Muscle of back (tissue), 11 donors: Measurements from ENCODE around the gene NXPH3. TPM values are rescaled to one million over a fixed set of nuclear protein-coding genes. Genes with fewer than 3 reads are reported as not detected.

ENCODE experiments used
- DNase-seq, 3 donors: peaks; one replicate each; pipeline versions ENCODE4 v3.0.0 to v3.0.0-alpha.2; 2013
- polyA plus RNA-seq, 10 donors: library from polyadenylated mRNA; unstranded; fragments of 120-200 nt; gene quantifications; one replicate each; pipeline ENCODE4 v1.2.1, GENCODE V29; 2013; ENCODE audit not compliant: insufficient read length in 10 of 10

Gene NXPH3
- polyA plus RNA-seq, 10 donors, result 1.2 to 1.7 (median 1.3) TPM

DNA sequence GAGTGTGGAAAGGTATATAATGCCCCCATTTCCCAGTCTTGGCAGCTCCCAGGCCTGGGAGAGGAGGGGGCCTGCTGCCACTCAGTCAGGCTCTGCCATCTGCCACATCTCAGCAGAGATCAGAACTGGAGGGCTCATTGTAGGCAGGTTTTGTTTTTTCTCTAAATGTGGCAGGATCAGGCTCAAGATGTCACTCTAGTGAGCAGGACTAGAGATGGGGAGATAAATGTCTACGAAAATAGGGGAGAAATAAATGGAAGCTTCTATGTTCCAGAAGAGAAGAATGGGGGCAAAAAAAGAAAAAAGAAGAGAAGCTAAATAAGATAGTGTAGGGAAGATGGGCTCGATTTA lies 13.9 kb downstream of the NXPH3 start:
- DNase-seq, result no peak

DNA sequence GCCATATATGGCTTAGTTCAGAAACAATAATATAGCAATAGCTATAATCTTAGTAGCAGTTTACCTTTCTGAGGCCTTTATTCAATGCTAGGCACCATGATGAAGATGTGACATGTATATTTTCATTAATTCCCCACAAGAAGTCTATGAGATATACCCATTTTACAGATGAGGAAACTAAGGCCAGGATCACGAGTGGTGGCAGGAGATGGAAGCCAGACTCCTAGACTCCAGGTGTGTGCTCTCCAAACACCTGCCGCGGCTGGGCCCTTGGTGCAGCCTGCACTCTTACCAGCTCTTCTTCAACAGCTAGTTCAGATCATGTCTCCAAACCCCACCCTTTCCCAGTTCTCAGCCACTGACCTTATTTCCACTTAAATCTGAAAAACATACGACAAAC lies 15.2 kb downstream of the NXPH3 start:
- no peak for DNase-seq

DNA sequence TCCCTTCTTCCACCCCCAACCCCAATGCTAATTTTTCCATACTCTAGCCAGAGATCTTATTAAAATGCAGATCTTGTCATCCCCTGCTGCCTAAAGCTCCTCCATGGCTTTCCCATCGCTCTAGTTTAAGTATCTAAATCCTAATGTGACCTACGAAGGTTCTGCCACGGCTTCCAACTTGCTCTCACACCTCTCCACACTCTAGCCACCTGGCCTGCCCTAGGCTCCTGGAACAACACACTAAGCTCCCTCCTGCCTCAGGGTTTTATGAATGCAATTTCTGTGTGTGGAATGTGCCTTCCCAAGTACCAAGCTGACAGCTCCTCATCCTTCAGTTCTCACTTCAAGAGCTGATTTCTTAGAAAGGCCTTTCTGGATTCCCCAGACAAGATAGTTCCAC lies 16.6 kb downstream of the NXPH3 start:
- no peak for DNase-seq

DNA sequence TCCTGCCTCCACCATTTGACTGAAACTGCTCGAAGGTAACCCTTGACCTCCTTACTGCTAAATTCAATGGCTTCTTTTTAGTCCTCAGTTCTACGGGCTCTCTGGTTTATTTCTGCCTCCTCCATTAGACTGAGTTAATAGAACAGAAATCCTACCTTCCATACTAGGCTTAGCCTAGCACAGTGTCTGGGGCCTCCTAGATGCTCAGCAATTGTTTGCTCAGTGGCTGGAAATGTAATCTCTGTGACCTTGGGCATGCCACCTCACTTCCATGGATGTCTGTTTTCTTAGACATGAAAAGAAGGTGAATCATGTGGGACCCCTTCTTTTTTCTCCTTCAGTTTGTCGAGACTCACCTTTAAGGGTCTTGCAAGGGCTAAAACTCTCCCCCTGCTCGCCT lies 19.7 kb downstream of the NXPH3 start:
- DNase-seq, result no peak

DNA sequence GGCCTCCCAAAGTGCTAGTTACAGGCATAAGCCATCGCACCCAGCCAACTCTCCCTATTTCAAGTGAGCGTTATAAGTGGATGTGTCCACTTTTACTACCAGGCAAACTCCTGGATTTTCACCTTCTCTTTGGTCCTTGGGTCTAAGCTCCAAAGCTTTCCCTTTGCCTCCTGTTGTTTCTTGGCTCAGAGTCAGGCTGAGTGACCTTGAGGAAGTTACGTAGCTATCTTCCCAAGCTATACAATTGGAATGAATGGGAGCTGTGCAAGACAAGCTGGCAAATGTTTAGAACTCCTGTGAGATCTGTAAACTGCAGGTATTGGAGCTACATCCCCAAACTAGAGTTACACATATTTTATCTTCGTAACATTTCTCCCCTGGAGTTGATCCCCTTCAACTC lies 20.3 kb downstream of the NXPH3 start:
- DNase-seq, result no peak

DNA sequence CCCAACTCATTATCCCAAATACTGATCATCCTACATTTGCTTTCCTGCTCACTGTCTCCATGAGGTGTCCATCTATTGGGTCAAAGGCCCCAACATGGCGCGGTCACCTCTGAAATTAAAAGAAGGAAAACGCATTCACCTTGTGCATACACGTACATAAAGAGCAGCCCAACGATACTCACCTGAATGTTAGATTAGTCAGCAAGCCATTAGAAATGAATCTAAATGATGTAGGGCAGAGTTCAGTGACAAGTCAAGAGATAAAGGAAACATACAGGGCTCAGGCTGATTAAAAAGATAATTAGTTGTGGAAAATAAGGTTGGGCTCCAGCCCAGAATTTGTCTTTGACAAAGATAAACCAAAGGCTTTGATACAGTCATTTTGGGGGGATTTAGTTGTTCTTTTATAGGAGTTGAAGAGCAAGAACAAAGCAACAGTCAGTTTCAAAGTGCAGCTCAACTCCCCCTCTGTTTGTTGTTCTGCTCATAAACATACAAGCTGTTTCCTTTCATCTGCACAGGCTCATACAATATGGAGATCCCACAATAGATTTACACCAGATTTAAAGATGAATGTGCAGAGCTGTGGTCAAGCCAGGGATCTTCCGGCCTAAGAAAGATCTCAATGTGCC lies 21.1 kb downstream of the NXPH3 start:
- DNase-seq, result no peak

DNA sequence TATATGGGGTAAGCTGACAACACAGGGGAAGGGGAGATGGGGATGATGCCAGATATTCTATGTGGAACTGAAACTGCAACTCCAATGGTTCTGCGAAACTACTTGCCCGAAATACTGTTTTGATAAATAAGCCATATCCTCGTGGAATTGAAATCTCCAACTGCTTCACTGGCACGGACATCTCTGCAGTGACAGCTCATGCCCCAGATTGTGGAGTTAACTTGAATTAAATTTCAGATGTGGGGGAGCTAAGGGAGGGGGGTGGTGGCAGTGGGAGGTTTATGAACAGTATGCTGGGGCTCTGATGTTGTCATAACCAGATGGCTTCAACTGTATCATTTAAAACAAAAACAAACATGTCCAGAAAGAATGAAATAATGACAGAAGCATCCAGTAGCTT lies 21.8 kb downstream of the NXPH3 start:
- DNase-seq, result no peak

DNA sequence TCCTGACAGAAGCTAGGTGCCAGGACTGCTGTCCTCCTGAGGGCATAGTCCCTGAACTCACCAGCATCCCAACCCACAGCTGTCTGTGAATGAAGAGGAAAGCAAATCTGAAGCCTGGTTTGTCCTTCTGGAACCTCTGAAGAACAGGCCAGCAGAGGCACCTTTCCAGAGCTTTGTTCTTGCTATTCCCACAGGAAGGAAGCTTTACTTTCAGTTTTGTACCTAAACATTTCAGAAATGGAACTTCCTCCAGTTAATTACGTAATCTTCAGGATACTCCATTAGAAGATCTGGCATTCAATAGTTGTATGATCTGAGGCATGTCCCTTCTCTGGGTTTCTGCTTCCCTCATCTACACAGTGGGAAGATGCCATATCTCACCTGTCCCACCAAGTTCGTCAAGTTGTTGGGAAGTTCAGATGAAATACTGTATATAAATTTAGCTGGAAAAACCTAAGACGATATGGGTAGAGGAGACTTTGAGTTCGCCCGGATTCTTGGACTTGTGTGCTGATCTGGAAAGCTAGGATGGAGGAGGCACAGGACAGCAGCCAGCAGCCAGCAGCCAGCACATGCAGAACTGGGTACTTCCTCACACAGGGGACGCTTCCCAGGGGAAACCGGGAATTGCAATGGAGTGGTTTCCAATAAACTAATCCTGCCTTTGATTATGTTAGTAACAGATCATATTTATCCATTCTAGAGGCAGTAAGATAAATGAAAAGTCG lies 22.4 kb downstream of the NXPH3 start:
- no peak for DNase-seq

DNA sequence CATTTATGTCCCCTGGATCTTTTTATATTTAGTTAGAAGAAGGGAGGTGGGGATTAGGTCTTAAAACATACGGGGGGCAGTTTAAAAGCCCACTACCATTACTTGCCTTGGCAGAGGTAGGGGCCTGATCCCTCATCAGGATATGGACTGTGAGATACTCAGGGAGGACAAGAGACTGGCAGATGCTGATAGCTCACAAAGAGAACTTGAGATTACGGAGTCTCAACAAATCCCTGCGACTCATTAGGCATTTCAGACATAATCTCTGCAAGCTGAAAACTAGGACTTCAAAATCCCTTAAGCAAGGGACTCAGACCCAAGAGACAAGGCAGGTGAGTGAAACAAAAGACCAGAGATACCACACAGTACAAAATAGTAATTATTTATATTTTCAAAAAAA lies 23.2 kb downstream of the NXPH3 start:
- no peak for DNase-seq

DNA sequence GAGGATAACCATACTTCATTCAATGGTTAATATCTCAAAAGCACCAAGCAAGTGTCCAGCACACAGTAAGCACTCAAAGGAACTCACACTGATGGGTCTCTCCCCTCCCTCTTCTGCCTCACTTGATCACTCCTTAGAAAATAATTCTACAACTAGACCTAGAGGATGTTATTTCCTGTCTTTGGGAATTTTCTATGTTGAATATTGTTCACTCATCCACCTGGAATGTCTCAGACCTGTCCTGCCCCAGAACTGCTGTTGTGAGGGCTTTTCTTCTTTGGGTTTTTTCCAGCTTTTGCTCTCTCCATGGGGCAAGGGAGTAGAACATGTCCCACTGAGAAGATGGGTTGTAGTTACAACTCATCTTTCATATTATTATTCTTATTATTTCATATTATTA lies 25.3 kb downstream of the NXPH3 start:
- DNase-seq, result no peak

DNA sequence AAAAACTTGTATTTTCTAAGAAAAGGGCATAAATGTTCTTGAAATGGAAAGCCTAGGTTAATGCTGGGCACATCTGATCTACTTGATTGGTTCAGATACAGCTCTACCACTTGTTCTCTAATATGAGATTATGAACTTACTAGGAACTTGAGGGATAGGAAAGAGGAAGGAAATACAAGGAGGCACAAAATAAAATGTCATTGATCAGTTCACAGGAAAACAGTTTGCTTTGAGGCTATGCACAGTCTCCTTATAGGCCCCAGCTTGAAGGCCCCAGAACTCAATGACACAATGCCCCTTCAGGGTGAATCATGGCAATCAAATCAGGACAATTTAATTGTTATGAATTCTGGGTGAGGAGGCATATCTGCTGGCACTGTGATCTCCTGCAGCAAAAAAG lies 27.1 kb downstream of the NXPH3 start:
- no peak for DNase-seq

DNA sequence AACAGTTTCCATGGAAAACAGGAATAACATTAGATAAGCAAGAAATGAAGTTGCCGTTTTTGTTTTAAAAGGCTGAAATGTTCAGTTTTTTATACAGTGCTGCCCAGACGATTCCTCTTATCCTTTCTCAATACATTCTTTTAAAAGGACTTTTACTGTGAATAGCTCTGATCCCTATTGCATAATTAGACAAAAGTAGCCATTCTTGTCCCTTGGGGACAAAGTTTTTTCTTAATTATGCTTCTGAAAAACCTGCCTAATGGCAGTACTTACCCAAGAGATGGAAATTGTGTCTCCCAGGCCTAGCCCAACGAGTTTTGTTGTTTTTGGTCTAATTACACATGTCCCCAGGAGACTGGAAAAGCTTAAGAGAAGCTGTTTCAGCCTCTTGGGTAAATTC lies 27.6 kb downstream of the NXPH3 start:
- no peak for DNase-seq

DNA sequence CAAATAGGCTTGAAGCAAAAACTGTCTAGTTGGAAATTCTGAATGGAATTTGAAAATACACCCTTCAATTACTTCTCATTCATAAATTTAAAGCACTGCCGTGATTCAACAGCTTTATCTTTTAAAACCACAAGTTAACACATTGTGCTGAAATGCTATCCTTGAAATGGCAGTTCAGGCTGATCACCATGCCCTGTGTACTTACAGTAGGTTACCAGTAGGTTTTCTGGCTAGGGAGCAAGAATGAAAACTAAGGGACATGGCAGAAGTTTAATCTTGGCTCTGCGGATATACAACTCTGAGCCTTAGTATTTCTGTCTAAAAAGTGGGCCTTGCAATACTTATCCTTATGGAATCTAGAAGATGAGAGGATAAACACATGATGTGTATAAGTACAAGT lies 28.0 kb downstream of the NXPH3 start:
- no peak for DNase-seq

DNA sequence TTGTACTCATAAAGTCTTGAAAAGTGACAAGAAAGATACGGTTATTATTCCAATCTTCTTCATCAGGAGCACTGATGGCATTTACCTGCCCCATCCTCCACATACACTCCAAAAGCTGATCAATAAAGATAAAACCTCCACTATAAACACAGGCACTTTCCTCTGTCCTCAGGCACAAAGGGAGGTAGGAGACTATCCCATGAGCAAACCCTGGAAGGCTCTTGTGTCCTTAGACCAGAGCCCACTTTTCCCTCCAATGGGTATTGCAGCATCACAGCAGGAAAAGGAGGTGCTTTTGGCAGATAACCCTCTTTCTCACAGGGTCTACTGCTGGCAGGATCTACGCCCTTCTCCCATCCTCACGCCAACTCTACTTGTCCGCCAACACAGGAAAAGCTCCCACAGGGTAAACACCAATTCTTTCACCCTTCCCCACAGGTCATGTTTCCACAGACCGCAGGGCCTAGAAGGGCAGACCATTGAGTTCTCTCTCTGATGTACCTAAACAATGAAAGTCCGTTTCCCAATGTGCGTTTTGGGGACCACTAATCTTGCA lies 28.7 kb downstream of the NXPH3 start:
- DNase-seq, result no peak

DNA sequence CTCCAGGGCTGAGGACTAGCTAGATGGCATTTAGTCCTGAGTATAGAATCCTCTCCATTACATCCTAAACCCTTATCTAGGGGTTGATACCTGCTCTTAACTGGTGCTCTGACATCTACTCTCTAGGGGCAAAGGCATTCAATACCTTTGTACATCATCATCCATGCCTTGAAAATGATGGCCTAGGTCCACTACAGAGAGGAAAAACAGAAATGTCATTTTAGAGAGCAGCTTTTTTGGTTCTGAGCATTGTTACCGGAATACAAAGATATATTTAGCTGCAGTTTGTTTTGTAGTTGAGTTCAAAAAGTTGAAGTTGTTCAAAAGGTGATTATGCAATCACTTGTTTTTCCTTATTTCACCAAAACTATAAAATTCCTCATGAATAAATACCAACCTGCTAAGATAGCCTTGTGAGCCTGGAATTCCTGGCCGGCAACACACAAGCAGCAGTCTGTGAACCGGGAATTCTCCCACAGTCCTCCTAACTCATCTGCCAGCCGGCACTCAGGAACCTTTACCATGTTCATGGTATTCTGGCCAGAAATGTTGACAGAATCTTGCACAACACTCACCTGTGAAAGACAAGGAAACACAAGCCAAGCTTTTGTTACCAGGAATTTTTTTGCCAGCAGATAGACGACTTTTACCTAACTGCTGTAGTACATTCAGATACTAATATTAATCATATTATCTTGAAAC lies 35.4 kb downstream of the NXPH3 start:
- no peak for DNase-seq

DNA sequence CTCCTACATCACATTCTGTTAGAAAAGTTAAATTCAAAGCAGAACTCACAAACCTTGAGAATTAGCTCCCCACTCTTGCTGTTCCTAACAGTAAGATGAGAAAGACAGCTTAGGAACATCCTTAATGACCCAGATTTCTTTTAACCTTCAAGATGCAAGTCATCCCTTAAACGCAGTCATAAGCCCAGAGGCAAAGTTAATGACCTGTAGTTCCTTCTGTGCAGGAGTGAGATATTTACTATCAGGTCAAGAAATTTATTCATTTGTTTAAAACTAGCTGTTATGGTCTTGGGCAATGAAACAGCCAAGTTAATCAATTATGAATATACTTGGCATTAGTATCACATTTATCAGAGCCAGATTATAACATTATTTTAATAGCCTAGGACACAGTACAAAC lies 37.1 kb downstream of the NXPH3 start:
- DNase-seq, result no peak

DNA sequence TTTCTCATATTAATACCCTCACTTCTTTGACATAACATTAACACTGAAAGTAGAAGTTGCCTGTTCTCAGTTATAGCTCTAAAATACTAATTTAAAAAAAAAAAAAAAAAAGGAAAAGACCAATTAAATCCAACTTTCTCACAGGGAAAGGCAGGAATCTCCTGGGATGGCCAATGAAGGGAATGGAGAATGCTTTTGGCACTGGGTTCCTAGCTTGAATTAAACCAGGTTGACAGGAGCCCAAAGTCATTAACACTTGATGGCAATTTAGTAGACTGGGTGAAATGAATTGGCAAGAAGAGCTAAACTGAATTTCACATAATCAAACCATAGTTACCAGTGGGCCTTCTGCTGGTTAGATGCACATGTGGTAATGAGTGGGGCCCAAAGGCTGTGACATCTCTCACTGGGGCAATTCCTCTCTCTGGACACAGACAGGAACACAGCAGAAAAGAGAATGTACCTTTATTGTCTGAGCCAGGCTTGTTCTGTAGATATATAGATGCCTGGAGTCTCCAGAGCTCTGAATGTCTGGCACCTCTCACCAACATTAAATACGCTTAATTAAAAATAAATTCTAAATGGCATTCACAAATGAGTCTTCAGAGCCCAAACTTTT lies 37.6 kb downstream of the NXPH3 start:
- DNase-seq, result no peak

DNA sequence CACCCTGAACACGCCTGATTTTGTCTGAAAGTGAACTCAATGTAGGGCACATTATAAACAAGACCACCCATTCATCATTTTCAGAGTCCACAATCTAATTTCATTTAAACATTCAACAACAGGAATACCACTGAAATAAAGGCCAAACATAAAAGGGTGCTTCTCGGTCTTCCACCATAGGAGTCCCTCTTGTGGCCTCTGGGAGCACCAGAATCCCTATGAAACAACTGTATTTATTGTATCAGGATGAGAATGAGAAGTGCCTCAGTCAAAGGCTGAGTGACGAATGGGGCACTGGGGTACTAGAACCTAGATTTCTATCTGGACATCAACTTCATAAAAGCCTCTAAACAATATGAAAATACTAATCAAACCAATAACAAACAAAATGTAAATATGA lies 40.4 kb downstream of the NXPH3 start:
- no peak for DNase-seq

DNA sequence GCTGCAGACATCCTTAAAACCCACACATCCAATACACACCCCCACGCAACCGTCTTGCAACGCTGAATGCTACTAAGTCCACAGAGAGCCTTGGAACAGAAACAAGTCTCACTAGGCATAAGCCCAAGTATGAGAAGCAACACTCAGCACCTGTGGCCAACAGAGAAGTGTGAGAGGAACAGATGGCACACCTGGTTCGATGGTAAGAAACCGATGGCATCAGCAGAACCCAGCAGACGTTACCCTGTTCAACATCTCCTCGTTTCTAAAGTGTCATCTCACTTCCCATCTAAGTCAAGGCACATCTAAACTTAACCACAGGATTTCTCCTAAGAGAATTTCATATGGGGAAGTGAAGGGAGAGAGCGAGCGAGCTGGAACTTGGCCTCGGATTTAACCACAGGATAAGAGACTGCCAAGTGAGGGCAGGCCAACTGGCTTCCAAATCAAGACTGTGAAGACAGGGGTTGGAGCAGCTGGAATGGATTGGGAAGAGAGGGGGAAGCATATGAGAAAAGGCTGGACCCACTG lies 41.0 kb downstream of the NXPH3 start:
- DNase-seq, result peak in 2 of 3 donors; percentile 48 to 75

DNA sequence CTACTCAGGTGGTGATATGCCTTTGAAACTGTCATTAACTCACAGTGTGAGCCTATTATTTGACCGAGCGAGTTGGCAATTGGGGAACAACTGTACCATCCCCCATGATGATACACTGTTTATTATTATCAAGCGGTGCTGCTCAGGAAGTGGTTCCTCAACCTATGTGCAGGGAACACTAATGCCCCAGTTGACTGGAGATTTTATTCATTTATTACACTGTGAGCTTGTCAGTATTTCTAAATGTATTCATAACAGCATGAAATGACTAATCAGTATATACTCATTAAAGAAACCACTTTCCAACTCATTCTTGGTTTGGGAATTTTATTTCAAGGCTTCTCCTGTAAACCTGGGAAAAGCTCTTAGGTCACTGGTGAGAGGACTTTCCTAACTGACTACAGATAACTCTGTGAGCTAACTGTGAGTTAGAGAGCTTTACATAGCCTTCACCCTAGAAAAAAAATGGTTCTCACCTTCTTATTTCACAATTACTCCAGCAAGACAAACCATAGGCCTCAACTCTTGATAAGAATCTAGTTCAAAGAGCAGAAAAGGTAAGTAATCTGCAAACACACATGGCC lies 42.4 kb downstream of the NXPH3 start:
- no peak for DNase-seq

DNA sequence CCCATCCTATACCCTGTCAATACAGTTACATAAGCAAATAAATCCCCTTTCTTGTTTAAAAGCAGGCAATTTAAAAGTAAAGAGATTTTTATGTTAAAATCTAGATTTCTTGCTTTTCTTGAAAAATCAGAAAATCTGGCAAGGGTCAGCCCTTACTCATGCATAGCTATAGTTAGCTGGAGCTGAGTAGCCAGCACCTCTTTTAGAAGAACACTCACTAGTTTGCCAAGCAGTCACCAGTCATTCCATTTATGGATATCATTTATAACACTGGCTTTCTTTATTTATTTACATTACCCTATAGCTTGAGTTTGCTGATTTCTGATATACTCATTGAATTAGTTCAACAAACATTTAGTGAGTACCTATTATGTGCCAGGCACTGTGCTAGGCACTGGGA lies 45.7 kb downstream of the NXPH3 start:
- no peak for DNase-seq

DNA sequence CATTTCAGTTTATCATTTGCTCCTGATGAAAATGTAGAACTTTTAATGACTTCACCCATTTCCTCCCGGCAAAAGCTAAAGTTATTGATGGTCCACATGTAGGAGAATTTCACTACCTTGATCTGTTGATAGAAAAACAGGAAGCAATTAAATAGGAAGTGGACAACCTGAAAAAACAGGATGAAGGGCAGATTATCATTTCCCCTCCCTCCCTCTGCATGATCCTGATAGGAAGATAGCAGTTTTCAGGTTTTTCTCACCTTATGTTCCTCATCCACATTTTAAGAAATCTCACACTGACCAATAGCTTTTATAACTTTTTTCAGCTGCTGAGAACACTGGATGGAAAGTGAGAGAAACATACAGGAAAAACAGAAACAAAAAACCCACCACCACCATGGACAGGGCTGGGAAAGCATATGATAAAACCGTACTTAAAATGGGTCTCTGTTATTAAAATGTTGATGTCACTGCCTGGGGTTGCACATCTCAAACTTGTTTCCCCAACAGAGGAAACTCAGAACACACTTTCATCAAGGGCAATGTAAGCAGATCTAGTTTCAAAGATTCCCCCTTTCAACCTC lies 46.4 kb downstream of the NXPH3 start:
- no peak for DNase-seq
